ENCODE results near the gene SLCO2A1.

SLCO2A1 gene

DNA sequence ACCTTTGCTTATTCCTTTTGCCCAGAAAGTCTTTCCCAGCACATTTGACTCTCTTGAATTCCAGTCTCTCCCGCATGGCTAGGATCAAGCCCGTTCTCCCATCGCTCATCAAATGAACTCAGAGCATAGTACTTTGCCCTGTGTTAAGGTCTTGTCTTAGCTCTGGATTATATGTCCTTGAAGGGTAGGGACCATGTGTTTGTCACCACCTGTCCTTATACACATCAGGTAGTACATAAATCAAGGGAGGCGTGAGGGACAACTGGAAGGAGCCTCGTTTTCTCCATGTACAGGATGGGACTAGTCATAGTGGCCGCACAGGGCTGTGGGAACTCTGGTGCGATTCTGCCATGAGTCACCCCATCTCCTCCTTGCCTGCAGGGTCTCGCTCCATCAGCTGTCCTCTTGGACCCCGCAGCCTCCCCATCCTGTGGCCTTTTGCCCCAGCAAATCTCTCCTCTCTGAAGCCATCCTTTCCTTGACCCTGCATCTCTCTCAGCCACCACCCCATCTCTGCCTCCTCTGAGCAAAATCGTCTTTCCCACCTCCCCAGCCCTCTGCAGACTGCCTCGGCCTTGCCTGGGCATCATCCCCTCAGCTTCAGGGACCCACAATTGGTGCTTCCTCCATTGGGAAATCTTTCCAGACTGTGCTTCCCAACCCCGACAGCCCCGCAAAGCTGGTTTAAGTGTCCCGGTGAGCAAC lies 100.7 kb downstream of the SLCO2A1 start:
- DNase-seq, result no peak

DNA sequence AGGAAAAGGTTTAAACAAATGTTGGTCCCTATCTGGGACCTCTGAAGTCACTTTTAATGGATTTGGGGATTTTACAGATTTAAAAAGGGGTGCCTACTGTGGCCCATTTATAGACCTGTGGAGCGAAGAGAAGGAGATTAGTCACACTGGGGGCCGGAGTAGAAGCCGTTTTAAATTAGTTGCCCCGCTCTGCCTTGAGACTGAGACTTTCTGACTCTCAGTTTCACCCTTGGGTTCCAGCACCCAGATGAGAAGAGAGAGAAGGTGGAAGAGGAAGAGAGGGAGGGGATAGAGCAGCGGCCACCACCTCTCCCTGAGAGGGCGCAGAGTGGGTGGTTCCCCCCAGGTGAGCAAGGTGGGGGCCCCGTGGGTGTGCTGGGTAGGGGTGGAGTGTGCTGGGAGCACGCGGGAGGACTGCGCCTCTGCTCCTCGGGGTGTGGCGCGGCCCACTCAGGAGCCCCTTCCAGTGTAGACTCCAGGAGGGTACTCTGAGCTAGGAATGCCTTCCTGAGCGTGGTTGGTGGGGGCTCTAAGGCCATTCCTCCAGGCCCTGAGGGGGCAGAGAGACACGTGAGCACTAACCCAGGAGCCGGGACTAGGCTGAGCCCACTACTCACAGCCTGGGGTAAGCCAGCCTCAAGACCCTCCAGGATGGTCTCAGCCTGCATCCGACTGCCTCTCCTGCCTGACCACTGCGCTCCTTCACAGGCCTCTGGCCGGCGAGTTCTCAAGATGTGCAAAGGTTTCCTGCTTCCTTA lies 101.4 kb downstream of the SLCO2A1 start:
- no peak for DNase-seq

DNA sequence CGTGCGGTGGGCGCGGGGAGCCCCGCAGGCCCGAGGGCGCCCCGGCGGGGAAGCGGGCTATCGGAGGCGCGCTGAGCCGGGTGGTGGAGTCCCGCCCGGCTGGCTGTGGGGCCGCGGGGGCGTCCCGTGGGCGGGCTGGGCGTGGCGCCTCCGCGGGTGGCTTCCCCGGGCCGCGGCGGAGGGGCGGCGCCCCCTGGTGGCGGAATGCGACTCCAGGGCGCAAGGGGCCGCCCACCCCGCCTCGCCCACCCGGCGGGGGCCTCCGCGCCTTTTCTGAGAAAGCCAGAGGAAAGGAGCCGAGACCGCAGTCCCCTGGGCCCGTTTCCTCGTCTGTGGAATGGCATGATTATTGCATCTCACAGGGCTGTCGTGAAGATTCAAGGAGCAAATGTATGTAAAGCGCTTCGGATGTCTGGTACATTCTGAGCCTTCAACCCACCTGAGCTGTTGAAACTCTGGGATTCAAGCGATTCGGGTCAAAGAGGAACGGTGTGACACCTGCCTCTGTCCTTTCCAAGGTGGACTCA lies 102.1 kb downstream of the SLCO2A1 start:
- peak; percentile 66 for DNase-seq

DNA sequence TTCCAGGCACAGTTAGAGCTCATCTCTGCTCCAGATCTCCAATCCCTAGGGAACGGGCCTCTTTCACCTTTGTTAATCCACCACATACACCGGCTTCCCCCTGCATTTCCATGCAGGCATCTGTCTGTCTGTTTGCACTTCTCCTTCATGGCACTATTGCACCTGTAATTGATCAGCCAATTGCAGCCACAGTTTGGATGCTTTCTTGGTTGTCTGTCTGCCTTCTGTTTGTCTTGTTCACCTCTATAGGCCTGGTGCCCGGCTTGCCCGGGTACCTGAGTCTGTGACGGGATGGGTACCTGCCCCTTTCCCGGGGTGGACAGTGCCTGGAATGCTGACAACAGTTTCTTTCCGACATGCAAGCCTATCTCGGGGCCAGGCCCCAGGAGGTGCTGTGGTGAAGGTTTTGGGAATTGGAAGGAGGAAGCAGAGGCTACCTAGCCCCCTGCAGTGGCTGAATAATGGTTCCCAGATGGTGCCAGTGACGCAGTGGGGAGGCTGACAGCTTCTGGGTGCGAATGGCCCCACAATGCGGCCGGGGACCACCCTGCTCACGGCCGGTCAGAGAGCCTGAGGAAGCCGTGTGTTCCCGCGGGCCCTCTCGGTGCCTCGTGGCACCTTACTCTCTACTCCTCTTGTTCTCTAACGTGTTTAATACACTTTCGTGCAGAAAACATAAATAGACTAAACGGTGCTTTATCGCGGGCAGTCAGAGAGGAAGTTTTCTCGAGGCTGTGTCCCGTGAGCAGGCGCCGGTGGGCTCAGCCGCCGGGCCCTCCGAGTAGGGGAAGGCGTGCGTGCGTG lies 102.8 kb downstream of the SLCO2A1 start:
- DNase-seq, result peak; percentile 25

DNA sequence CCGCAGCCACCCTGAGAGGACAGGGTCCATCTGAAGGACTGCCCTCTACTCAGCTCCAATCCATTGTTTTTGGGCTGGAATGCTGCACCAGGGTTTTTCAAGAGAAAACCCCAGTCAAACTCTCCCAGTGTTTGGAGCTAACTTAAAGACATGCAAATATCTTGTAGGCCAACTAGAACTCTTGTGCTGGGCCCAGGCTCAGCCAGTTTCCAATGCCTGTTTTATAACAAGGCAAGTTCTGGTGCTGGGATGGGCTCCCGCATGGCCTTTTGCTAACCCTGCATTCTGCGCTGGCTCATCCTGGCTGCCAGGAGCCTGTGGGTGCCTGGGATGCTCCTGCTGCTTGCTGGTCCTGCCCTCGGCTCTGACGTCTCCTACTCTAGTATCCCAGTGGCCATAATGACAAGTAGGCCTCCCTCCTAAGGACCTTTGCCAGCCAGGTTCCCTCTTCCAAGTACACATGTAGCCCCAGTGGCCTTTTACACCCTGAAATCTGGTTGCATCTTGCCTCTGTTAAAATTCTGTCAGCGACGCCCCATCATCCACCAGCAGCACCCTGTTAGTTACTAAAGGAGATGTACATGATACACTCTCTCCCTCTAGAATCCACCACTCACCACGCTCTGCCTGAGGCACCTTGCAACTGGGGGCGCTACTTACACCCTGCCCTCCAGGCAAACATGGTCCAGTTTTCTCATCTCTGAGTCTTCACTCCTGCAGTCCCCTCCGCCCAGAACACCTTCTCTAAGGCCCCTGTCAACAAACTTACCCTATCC lies 103.6 kb downstream of the SLCO2A1 start:
- no peak for DNase-seq

DNA sequence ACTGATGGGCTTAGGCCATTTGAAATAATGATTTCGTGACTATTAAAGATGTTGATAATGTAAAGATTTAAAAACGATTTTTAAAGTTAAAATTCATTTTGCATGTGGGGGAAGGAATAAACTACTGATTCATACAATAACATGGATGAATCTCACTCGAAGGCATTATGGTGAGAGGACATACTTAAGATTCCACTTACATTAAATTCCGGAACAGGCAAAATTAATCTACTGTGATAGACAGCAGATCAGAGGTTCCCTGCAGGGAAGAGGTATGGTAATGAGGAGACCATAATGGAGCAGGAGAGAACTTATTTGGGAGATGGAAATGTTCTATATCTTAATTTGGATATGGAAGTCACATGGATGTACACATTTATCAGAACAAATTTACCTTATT lies 105.7 kb downstream of the SLCO2A1 start:
- no peak for DNase-seq

DNA sequence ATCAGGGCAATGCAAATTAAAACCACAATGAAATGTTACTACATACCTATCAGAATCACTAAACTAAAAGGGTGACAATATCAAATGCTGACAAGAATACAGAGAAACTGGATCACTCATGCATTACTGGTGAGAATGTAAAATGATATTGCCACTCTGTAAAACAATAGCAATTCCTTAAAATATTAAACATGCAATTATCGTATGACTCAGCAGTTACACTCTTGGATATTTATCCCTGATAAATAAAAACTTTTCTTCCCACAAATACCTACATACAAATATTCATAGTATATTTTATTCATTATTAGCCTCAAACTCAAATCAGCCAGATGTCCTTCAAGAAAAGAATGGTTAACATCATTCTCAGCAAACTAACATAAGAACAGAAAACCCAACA lies 108.1 kb downstream of the SLCO2A1 start:
- DNase-seq, result no peak

DNA sequence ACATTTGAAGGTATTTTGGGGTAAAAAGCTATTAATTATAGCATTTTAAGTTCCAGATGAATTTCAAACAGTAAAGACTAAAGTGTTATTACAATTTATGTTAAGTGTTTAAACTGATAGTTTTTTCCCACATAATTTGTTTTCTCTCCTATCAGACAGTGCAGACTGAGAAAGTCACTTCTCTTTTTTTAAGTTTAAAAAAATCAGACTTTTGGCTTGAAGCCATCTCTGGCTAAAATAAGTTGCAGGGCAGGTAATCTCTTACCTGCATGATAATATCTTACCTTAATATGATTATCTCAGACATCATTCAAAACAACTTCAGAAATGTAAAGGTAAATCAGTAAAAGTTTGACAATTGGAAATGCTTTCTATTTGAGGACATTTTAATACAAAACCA lies 112.6 kb downstream of the SLCO2A1 start:
- no peak for DNase-seq

DNA sequence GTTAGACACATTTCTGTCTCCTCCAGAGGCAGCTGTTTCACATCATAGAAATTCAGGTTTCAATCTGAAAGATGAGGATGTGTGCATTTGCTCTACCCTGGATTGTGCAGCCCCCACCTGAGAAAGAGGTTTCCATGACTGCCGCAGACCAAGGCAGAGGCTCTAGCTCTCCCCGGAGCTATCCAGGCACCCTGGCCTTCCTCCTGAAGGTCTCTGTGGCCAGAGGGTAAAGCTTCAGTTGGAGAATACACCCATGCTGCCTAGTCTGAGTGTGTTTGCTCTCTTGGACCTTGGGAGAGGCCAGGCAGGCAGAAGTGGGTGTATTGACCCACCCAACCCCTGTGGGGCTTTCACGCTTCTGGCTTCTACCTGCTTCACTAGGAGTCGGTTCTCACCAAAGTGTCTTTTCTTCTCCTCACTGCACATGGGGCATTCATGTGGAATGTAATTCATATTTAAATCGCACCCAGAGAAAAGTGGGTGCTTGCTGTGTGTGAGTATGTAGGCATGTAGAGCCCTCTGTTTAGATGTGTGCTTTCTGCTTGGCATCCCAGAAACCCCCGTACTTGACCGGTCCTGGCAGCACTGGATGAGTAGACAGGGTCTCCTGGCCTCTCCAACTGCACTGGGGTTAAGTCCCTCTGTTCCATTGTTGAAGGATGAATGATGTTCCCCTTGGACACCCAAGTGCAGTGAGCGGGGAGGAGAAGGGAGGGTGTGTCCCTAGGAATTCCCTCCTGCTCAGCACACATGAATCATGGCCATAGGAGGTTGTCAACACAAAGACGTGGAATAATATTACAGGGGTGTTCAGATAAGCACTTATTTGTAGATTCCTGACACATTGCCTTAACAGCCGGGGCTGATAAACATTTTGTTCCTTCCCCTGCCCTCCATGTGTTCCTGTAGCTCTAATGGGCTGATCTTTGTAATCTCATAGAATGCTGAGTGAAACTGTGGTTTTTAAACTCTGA lies 113.8 kb downstream of the SLCO2A1 start:
- DNase-seq, result no peak

DNA sequence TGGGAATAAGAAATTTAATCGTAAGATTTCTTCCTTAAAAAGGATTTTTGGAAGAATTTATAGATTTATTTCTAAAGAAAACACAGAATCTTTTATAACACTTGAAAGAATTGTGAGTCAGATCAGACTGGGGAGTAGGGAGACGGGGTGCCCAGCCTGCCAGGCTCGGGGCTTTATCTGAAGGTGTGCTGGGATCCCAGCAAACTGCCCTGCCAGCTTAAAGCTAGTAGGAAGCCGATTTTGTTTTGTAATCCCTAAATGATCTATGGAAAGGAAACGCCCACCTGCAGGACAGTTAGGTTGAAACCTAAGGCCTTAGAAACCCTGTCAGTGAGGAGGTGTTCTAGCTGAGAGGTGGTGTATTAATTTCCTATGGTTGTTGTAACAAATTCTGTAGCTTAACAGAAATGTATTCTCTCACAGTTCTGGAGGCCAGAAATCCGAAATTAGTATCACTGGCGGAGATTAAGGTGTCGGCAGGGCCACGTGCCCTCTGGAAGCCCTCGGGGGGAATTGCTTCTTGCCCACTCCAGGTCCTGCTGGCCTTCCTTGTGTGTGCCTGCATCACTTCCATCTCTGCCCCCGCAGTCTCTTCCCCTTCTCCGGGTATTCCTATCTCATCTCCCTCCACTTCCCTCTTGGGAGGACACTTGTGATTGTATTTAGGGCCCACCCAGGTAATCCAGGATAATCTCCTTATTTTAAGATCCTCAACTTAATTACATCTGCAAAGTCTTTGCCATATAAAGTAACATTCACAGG lies 114.7 kb downstream of the SLCO2A1 start:
- DNase-seq, result no peak

DNA sequence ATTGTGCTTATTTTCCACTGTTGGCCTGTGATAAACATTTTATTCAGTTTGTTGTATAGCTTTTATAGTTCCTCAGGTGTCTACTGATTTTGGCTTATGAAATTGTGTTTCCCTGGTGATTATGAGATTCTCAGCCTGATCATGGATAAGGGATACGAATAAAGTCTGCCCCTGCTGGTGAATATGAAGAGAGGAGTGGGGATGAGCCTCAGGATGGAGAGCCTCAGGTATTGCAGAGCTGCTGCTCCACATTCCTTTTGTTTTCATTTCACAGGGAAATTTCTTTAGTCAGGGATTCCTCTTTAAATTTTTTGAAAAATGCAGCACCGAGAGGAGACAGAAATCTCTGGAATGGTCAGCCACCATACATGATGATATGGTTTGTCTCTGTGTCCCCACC lies 119.3 kb downstream of the SLCO2A1 start:
- no peak for DNase-seq

DNA sequence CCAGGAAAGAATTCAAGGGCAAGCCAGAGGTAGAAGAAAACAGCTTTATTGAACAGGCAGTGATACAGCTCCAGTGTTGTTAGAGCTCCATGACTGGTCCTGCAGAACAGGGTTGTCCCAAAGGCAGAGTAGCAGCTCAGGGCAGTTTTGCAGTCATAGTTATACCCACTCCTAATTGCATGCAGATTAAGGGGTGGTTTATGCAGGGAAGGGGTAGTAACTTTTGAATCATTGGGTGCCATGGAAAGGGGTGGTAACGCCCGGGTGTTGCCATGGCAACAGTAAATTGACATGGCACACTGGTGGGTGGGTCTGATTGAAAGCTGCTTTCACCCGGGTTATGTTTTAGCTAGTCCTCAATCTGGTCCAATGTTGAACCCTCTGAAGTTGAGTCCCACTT lies 124.3 kb downstream of the SLCO2A1 start:
- DNase-seq, result no peak

DNA sequence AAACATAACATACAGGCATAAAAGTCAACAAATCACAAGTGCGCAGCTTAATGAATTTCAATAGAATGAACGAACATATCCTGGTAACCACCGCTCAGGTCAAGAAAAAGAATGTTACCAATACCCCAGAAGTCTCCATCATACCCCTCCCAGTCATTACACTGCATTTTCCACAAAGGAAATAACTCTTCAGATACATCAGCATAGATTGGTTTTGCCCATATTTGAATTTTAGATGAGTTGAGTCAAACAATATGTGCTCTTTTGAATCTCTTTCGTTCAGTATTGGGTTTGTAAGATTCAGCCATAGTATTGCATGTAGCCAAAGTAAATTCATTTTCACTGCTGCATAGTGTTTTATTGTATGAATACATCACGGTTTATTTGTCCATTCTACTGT lies 127.9 kb downstream of the SLCO2A1 start:
- DNase-seq, result no peak

DNA sequence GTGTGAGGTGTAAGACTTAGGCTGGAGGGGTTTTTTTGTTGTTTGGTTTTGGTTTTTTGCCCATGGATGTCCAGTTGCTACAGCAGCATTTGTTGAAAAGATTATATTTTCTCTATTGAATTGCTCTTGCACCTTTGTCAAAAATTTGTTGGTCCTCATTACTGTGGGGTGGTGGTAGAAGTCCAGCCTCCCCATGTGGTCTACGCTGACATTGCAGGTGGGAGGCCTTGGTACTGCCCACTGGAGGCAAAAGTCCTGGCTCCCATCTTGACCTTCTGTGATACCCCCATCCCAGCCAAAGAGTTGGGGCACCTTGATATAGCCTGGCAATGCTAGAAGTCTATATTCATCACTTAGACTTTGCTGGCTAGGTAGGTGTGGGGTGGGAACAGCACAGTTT lies 128.6 kb downstream of the SLCO2A1 start:
- no peak for DNase-seq

DNA sequence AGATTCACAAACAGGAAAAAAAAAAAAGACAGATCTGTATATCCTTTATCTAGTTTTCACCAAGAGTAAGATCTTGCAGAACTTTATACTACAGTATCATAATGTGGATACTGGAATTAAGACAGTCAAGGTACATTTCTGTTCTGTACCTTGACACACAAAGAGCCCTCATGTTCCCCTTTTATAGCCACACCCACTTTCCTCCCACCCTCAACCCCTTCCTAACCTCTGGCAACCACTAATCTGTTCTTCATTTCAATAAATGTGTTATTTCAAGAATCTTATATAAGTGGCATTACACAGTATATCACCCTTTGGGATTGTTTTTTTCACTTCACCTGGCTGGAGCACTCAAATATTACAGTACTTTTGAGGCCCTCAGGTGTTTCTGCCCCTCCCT lies 130.4 kb downstream of the SLCO2A1 start:
- DNase-seq, result no peak

DNA sequence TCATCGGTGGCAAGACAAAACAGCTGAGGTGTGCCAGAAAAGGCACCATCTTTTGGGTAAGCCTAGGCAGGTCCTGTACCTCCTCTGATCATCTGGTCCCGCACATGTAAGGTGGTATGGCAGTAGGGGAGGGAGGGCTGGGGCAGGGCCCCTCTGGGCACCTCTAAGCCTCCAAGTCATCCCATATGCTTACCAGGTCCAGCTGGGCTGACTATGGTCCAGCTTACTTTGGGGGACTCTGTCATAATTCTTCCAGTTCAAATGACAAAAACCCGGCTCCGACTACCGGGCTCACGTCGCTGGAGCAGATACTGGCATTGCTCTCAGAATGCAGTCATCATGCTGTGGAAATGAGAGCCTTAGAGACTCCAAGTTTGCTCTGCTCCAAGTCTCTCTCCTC lies 132.2 kb downstream of the SLCO2A1 start:
- no peak for DNase-seq

DNA sequence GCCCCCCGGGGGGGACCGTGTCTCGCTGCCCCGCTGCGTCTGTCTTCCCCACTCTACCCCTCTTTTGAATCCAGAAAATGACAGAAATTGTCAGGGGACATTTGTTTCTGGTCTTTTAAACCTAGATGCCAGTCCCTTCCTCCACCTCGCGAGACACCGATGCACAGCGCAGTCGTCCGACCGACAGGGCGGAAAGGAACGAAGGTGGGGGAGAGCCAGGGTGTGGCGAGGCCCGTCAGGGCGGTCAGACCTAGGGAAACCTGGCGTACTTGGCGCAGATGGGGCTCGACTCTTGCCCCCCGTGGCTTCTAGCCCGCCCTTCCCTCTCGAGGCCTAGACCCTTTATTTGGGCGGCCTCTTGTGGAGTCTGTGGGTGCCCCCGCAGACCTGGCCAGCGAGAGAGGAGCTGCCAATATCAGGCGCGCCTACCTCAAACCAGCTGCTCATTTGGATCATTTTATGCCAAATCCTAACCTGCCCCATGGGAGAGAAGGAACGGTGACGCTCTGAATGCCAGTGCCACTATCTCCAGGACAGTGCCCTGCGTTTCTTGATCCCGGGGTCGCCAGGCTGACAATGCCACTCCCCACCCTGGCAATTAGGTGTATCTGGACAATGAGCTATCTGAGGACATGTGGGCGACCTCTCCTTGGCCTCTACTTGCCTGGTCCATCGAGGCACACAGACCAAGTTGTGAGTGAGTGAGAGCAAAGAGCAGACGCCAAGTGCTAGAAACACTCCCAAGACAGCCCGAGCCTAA lies 133.5 kb downstream of the SLCO2A1 start:
- DNase-seq, result no peak

DNA sequence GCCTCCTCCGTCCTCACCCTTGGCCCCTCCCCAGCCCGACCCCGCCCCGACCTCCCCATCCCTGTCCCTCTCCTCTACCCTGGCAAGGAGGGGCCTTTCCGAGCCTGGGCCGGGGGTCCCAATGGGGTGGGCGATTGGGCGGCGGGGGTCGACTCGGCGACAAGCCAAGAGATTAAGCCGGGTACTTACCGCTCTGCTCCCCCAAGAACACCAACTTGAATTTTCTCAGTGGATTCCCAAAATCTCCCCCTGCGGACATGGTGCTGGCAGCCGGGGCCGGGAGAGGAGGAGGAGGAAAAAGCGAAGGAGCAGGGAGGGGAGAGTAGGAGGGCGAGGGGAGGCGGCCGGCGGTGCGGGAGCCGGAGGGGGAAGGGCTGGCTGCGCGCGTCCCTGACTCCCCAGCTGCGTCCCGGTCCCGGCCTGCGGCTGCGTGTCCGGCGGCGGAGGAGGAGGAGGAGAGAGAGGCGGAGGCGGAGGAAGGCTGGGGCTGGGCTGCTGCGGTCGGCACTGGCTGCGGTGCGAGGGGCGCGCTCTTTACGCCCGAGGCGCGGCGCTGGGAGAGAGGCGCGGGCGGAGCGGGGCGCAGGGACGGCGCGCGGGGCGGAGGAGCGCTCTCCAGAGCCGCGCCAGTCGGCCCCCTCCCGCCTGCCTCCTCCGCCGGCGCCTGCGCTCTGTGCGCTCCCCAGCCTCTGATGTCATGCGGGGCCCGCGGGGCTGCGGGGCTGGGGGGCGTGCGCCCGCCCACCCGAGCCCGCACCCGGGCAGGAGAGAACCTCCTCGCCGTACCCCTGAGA lies 134.3 kb downstream of the SLCO2A1 start, which contains the start of gene RAB6B:
RAB6B (minus strand) TSS at position 675 of the 794 bp plus-strand sequence; CDS start at position 259, 416 bp downstream.
- DNase-seq, result peak; percentile 66

All from femur (tissue), 1 donor.